HG02884 (cell line): ENCODE measurements around the gene PIGQ.
A peak's percentile ranks its signal among the peaks of the same experiment; 100 is the strongest.

Experiments used
- ATAC-seq: cut with Tn5 transposase; IDR thresholded peaks from one replicate; pipeline ENCODE4 v1.9.1; 2021; ENCODE audit warnings: mild to moderate bottlenecking, moderate library complexity; ENCODE audit not compliant: unreplicated experiment

PIGQ gene

GRCh38 chr16:569445-570254 lies at the start of gene PIGQ:
Gene PIGQ, plus strand, starts transcription at chr16:569968. Its CDS starts 4,107 bp downstream, at chr16:574075.
- no peak for ATAC-seq

- ATAC-seq = no peak
Measured at GRCh38 chr16:520847-521246, 48.9 kb upstream of the PIGQ start.

GRCh38 chr16:521381-522210 lies 48.2 kb upstream of the PIGQ start:
- no peak for ATAC-seq

GRCh38 chr16:522320-523096 lies 47.3 kb upstream of the PIGQ start:
- ATAC-seq = no peak

GRCh38 chr16:523097-523741 lies 46.5 kb upstream of the PIGQ start:
- ATAC-seq = no peak

- ATAC-seq = no peak
Measured at GRCh38 chr16:524274-525040, 45.3 kb upstream of the PIGQ start.

- ATAC-seq = no peak
Measured at GRCh38 chr16:525123-525519, 44.6 kb upstream of the PIGQ start.

- ATAC-seq = no peak
Measured at GRCh38 chr16:525520-526180, 44.1 kb upstream of the PIGQ start.

GRCh38 chr16:526181-527014 lies 43.4 kb upstream of the PIGQ start:
- no peak for ATAC-seq

- ATAC-seq = peak; percentile 63
Measured at GRCh38 chr16:527015-527903, 42.5 kb upstream of the PIGQ start, which contains the start of gene CAPN15. Gene CAPN15, plus strand, starts transcription at chr16:527712. Its CDS starts 19,127 bp downstream, at chr16:546839.

GRCh38 chr16:528111-529011 lies 41.4 kb upstream of the PIGQ start:
- peak; percentile 9 for ATAC-seq

GRCh38 chr16:529012-529575 lies 40.7 kb upstream of the PIGQ start:
- no peak for ATAC-seq

- ATAC-seq = no peak
Measured at GRCh38 chr16:530111-530817, 39.5 kb upstream of the PIGQ start.

- no peak for ATAC-seq
Measured at GRCh38 chr16:531494-532125, 38.2 kb upstream of the PIGQ start.
